ENCODE data around the gene HSPA12A.

The HSPA12A gene

GRCh38 chr10:116648903-116649302, 93.5 kb downstream of the HSPA12A start:
- Histone ChIP-seq H3K9me2 (replicated peaks; ENCODE audit: control insufficient read depth, low read length) (no peaks in the 10 kb centered on the region), H3K27me3 (ENCODE audit: control insufficient read depth, low read length) (no peaks in the 10 kb centered on the region), H3K27ac (ENCODE audit: low read depth, low read length) (no peak overlapping the region), H3K36me3 (ENCODE audit: control insufficient read depth, low read length) (no peaks in the 10 kb centered on the region), H3K9me3 (ENCODE audit: control insufficient read depth, insufficient read depth, low read length) (no peaks in the 10 kb centered on the region), H3F3A (ENCODE audit: control insufficient read depth, insufficient read depth) (no peaks in the 10 kb centered on the region), H3K79me2 (ENCODE audit: control insufficient read depth, low read length) (no peaks in the 10 kb centered on the region), H4K20me1 (ENCODE audit: control insufficient read depth, insufficient read depth, low read depth, low read length) (no peaks in the 10 kb centered on the region), H3K4me3 (ENCODE audit: low read length) (no peak overlapping the region), H3K4me2 (ENCODE audit: low read length) (no peak overlapping the region), H3K4me1 (ENCODE audit: control insufficient read depth, low read length) (no peaks in the 10 kb centered on the region)
- TF ChIP-seq CTCF (IDR thresholded peaks at IDR 0.05; ENCODE audit: low read depth, low read length, poor library complexity, severe bottlenecking) (no peak), EZH2phosphoT487 (IDR thresholded peaks at IDR 0.05; ENCODE audit: borderline replicate concordance, low read length) (no peak)

- H3K79me2 ChIP-seq (ENCODE audit: control insufficient read depth, low read length), result no peaks in the 10 kb centered on the region
- no peaks in the 10 kb centered on the region for H4K20me1 ChIP-seq (ENCODE audit: control insufficient read depth, insufficient read depth, low read depth, low read length)
- no peaks in the 10 kb centered on the region for H3K36me3 ChIP-seq (ENCODE audit: control insufficient read depth, low read length)
- no peaks in the 10 kb centered on the region for H3K27me3 ChIP-seq (ENCODE audit: control insufficient read depth, low read length)
- no peak overlapping the region for H3K4me2 ChIP-seq (ENCODE audit: low read length)
- H3K4me3 ChIP-seq (ENCODE audit: low read length), result no peak overlapping the region
- no peaks in the 10 kb centered on the region for H3K9me2 ChIP-seq (replicated peaks; ENCODE audit: control insufficient read depth, low read length)
- H3F3A ChIP-seq (ENCODE audit: control insufficient read depth, insufficient read depth), result no peaks in the 10 kb centered on the region
- no peaks in the 10 kb centered on the region for H3K9me3 ChIP-seq (ENCODE audit: control insufficient read depth, insufficient read depth, low read length)
- H3K27ac ChIP-seq (ENCODE audit: low read depth, low read length), result no peak overlapping the region
- no peak for TF ChIP-seq CTCF (IDR thresholded peaks at IDR 0.05; ENCODE audit: low read depth, low read length, poor library complexity, severe bottlenecking)
- TF ChIP-seq EZH2phosphoT487 (IDR thresholded peaks at IDR 0.05; ENCODE audit: borderline replicate concordance, low read length), result no peak
- H3K4me1 ChIP-seq (ENCODE audit: control insufficient read depth, low read length), result no peaks in the 10 kb centered on the region
These were observed 95.9 kb downstream of the HSPA12A start for GRCh38 chr10:116646502-116646901.

GRCh38 chr10:116637830-116638229, 104.5 kb downstream of the HSPA12A start:
- Histone ChIP-seq H3K4me2 (ENCODE audit: low read length) (no peak overlapping the region), H3K4me3 (ENCODE audit: low read length) (no peak overlapping the region), H4K20me1 (ENCODE audit: control insufficient read depth, insufficient read depth, low read depth, low read length) (no peaks in the 10 kb centered on the region), H3K27me3 (ENCODE audit: control insufficient read depth, low read length) (no peaks in the 10 kb centered on the region), H3K9me3 (ENCODE audit: control insufficient read depth, insufficient read depth, low read length) (no peaks in the 10 kb centered on the region), H3F3A (ENCODE audit: control insufficient read depth, insufficient read depth) (no peaks in the 10 kb centered on the region), H3K9me2 (replicated peaks; ENCODE audit: control insufficient read depth, low read length) (no peaks in the 10 kb centered on the region), H3K79me2 (ENCODE audit: control insufficient read depth, low read length) (no peaks in the 10 kb centered on the region), H3K36me3 (ENCODE audit: control insufficient read depth, low read length) (no peaks in the 10 kb centered on the region), H3K27ac (ENCODE audit: low read depth, low read length) (no peak overlapping the region), H3K4me1 (ENCODE audit: control insufficient read depth, low read length) (no peaks in the 10 kb centered on the region)
- TF ChIP-seq CTCF (IDR thresholded peaks at IDR 0.05; ENCODE audit: low read depth, low read length, poor library complexity, severe bottlenecking), result no peak
- TF ChIP-seq EZH2phosphoT487 (IDR thresholded peaks at IDR 0.05; ENCODE audit: borderline replicate concordance, low read length), result no peak

GRCh38 chr10:116636976-116637375, 105.4 kb downstream of the HSPA12A start:
- H3K4me2 ChIP-seq (ENCODE audit: low read length), result no peak overlapping the region
- TF ChIP-seq EZH2phosphoT487 (IDR thresholded peaks at IDR 0.05; ENCODE audit: borderline replicate concordance, low read length), result no peak
- TF ChIP-seq CTCF (IDR thresholded peaks at IDR 0.05; ENCODE audit: low read depth, low read length, poor library complexity, severe bottlenecking), result no peak
- no peaks in the 10 kb centered on the region for H3K9me2 ChIP-seq (replicated peaks; ENCODE audit: control insufficient read depth, low read length)
- H3K79me2 ChIP-seq (ENCODE audit: control insufficient read depth, low read length), result no peaks in the 10 kb centered on the region
- H4K20me1 ChIP-seq (ENCODE audit: control insufficient read depth, insufficient read depth, low read depth, low read length), result no peaks in the 10 kb centered on the region
- no peak overlapping the region for H3K27ac ChIP-seq (ENCODE audit: low read depth, low read length)
- H3K9me3 ChIP-seq (ENCODE audit: control insufficient read depth, insufficient read depth, low read length), result no peaks in the 10 kb centered on the region
- no peak overlapping the region for H3K4me3 ChIP-seq (ENCODE audit: low read length)
- no peaks in the 10 kb centered on the region for H3K4me1 ChIP-seq (ENCODE audit: control insufficient read depth, low read length)
- H3K27me3 ChIP-seq (ENCODE audit: control insufficient read depth, low read length), result no peaks in the 10 kb centered on the region
- no peaks in the 10 kb centered on the region for H3K36me3 ChIP-seq (ENCODE audit: control insufficient read depth, low read length)
- H3F3A ChIP-seq (ENCODE audit: control insufficient read depth, insufficient read depth), result no peaks in the 10 kb centered on the region

Measured in DOHH2 (cell line).